Kidney epithelial cell (primary cell): ENCODE results near the gene PPP1R1A. TPM values are rescaled to one million over a fixed set of nuclear protein-coding genes. Genes with fewer than 3 reads are reported as not detected.

ENCODE experiments used
- DNase-seq: peaks from one replicate; pipeline ENCODE4 v3.0.0-alpha.2; 2010; ENCODE audit warnings: low read depth
- H3K27me3 ChIP-seq: 2 replicates; pipeline ENCODE4 v1.6.0; 2011; ENCODE audit warnings: low read length; ENCODE audit not compliant: control insufficient read depth, insufficient read depth
- H3K36me3 ChIP-seq: 2 replicates; pipeline ENCODE4 v1.5.1; 2011; ENCODE audit warnings: low read length; ENCODE audit not compliant: control insufficient read depth, insufficient read depth
- H3K4me3 ChIP-seq: 2 replicates; pipeline ENCODE4 v1.5.1; 2011; ENCODE audit warnings: low read depth, mild to moderate bottlenecking, control low read depth, low read length
- CTCF ChIP-seq: IDR thresholded peaks from 2 replicates; pipeline ENCODE4 v1.5.1; 2011; ENCODE audit warnings: mild to moderate bottlenecking, moderate library complexity, low read length, control low read depth, inconsistent platforms; ENCODE audit not compliant: insufficient read depth, poor library complexity, severe bottlenecking
- total RNA-seq: library from RNA; depleted of rRNA; stranded (reverse); fragments of >200 nt; gene quantifications from 2 replicates; pipeline ENCODE4 v1.2.3, GENCODE V29; 2015

Gene PPP1R1A
- total RNA-seq, 1 donor from 2014 or later = 2.4 TPM

GRCh38 chr12:54628186-54628846 lies 39.9 kb upstream of the PPP1R1A start:
- DNase-seq = no peak
- Histone ChIP-seq H3K4me3 (no peak overlapping the region), H3K36me3 (no peaks in the 10 kb centered on the region), H3K27me3 (no peaks in the 10 kb centered on the region)
- TF ChIP-seq CTCF = no peak

- no peak for TF ChIP-seq CTCF
- no peak for DNase-seq
- Histone ChIP-seq H3K27me3 (peaks cover 2% of the 10 kb centered on the region), H3K4me3 (no peak overlapping the region), H3K36me3 (no peaks in the 10 kb centered on the region)
These were observed 38.8 kb upstream of the PPP1R1A start for GRCh38 chr12:54627304-54627703.

GRCh38 chr12:54625598-54625997 lies 37.1 kb upstream of the PPP1R1A start:
- H3K27me3 ChIP-seq = peaks cover 2% of the 10 kb centered on the region

GRCh38 chr12:54624315-54625279 lies 36.1 kb upstream of the PPP1R1A start:
- H3K4me3 ChIP-seq = no peak overlapping the region
- peaks cover 2% of the 10 kb centered on the region for H3K27me3 ChIP-seq
- DNase-seq = no peak
- TF ChIP-seq CTCF = no peak
- no peaks in the 10 kb centered on the region for H3K36me3 ChIP-seq

More at GRCh38 chr12:54625598-54625997, 37.1 kb upstream of the PPP1R1A start:
- Histone ChIP-seq H3K4me3 (no peak overlapping the region), H3K36me3 (no peaks in the 10 kb centered on the region)
- no peak for TF ChIP-seq CTCF
- DNase-seq = no peak

GRCh38 chr12:54622463-54623183 lies 34.2 kb upstream of the PPP1R1A start:
- TF ChIP-seq CTCF = no peak
- DNase-seq = no peak
- peaks cover 2% of the 10 kb centered on the region for H3K27me3 ChIP-seq
- no peaks in the 10 kb centered on the region for H3K36me3 ChIP-seq
- H3K4me3 ChIP-seq = no peak overlapping the region
